Glutamatergic neuron (in vitro differentiated cells): Measurements from ENCODE around the gene FBXO31. TPM values are rescaled to one million over a fixed set of nuclear protein-coding genes. Genes with fewer than 3 reads are reported as not detected.

ENCODE experiments used
- DNase-seq: peaks from one replicate; pipeline ENCODE4 v3.0.0; 2022
- H3K27ac Mint-ChIP-seq: one replicate; pipeline ENCODE4 v1.8.0; 2020; ENCODE audit warnings: mild to moderate bottlenecking, mixed read lengths, inconsistent platforms; ENCODE audit not compliant: unreplicated experiment
- H3K27me3 Mint-ChIP-seq: one replicate; pipeline ENCODE4 v1.8.0; 2020; ENCODE audit warnings: mild to moderate bottlenecking, moderate library complexity, mixed read lengths, inconsistent platforms; ENCODE audit not compliant: unreplicated experiment
- H3K36me3 Mint-ChIP-seq: one replicate; pipeline ENCODE4 v1.8.0; 2020; ENCODE audit warnings: mild to moderate bottlenecking, mixed read lengths, inconsistent platforms; ENCODE audit not compliant: unreplicated experiment
- H3K4me1 Mint-ChIP-seq: one replicate; pipeline ENCODE4 v1.8.0; 2020; ENCODE audit warnings: mild to moderate bottlenecking, low read depth, mixed read lengths, inconsistent platforms; ENCODE audit not compliant: unreplicated experiment
- H3K4me3 Mint-ChIP-seq: one replicate; pipeline ENCODE4 v1.8.0; 2020; ENCODE audit warnings: mild to moderate bottlenecking, mixed read lengths, inconsistent platforms; ENCODE audit not compliant: unreplicated experiment
- H3K9me3 Mint-ChIP-seq: one replicate; pipeline ENCODE4 v1.8.0; 2020; ENCODE audit warnings: mild to moderate bottlenecking, moderate library complexity, mixed read lengths, inconsistent platforms; ENCODE audit not compliant: unreplicated experiment
- CTCF ChIP-seq: fragments of 200-600 bp; sonication (generic); IDR thresholded peaks from one replicate; pipeline ENCODE4 v1.5.0; 2021; ENCODE audit not compliant: partially characterized antibody, unreplicated experiment
- total RNA-seq: library from RNA; stranded (reverse); fragmentation: NEBNext Ultra II Directional; extraction: Animal tissue kit (Norgen Biotek cat#: 25700); gene quantifications from one replicate; pipeline ENCODE4 v1.2.1, GENCODE V29; 2021; ENCODE audit not compliant: unreplicated experiment

The FBXO31 gene
- total RNA-seq, 1 donor from 2014 or later = 66.7 TPM

DNA sequence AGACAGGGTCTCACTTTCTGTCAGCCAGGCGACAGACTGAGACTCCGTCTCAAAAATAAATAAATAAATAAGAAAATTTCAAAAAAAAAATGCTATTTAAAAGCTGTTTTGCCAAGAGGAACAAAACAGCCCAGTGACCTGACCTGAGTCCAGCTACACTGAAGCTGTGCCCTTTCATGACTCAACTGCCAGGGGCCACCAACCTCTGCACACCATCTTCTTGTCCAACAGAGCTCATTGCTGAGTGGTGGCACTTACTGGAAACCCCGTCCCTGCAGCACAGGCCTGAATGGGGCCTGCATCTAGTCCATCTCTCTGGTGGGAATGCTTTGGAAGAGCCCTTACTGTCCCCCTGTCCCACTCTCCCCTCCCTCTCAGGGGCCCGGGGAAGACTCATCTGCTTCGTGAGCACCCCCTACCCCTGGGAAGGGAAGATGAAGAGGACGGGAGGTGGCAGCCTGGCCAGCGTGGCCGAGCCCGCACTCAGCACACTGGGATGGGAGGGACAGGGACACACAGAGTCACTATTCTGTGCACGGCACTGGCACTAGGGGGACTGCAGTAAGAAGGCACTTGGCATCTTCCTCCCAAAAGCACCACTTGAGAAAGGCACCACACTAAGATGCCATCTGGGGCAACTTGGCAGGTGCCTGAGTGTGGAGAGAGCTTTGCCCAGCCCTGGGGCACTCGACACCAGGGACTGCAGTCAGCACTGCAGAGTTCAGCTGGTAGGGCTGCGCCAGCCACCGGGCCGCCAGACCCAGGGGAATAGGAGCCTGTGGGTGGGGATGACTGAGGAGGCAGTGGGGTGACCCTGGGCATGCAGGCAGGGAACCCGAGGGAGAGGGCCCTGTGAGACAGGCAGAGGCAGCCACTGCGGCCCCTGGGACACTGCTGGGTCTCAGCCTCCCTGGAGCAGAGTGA lies 13.5 kb downstream of the FBXO31 start:
- no peak for DNase-seq
- no peak for TF ChIP-seq CTCF
- no peaks in the 10 kb centered on the region for H3K36me3 Mint-ChIP-seq
- H3K27ac Mint-ChIP-seq = no peak overlapping the region
- peaks cover 1% of the 10 kb centered on the region for H3K9me3 Mint-ChIP-seq
- H3K4me3 Mint-ChIP-seq = no peak overlapping the region
- peaks cover 37% of the 10 kb centered on the region for H3K4me1 Mint-ChIP-seq
- H3K27me3 Mint-ChIP-seq = no peaks in the 10 kb centered on the region

- TF ChIP-seq CTCF = no peak
- H3K4me3 Mint-ChIP-seq = peak overlapping the region; percentile 72
- peaks cover 42% of the 10 kb centered on the region for H3K4me1 Mint-ChIP-seq
- H3K9me3 Mint-ChIP-seq = peaks cover 1% of the 10 kb centered on the region
- DNase-seq = no peak
- no peaks in the 10 kb centered on the region for H3K36me3 Mint-ChIP-seq
- no peaks in the 10 kb centered on the region for H3K27me3 Mint-ChIP-seq
- H3K27ac Mint-ChIP-seq = peak overlapping the region; percentile 49
Measured at GRCh38 chr16:87369117-87369765, 14.3 kb downstream of the FBXO31 start.

- H3K9me3 Mint-ChIP-seq = no peaks in the 10 kb centered on the region
- peaks cover 4% of the 10 kb centered on the region for H3K36me3 Mint-ChIP-seq
- TF ChIP-seq CTCF = no peak
- DNase-seq = no peak
- H3K4me1 Mint-ChIP-seq = peaks cover 52% of the 10 kb centered on the region
- no peaks in the 10 kb centered on the region for H3K27me3 Mint-ChIP-seq
- H3K4me3 Mint-ChIP-seq = peak overlapping the region; percentile 31
- peak overlapping the region; percentile 89 for H3K27ac Mint-ChIP-seq
Measured at GRCh38 chr16:87368029-87368770, 15.4 kb downstream of the FBXO31 start.

GRCh38 chr16:87367529-87367928 lies 16.0 kb downstream of the FBXO31 start:
- no peaks in the 10 kb centered on the region for H3K9me3 Mint-ChIP-seq
- peaks cover 52% of the 10 kb centered on the region for H3K4me1 Mint-ChIP-seq
- H3K27me3 Mint-ChIP-seq = no peaks in the 10 kb centered on the region
- H3K27ac Mint-ChIP-seq = peak overlapping the region; percentile 89
- peak overlapping the region; percentile 18 for H3K4me3 Mint-ChIP-seq
- DNase-seq = no peak
- H3K36me3 Mint-ChIP-seq = peaks cover 4% of the 10 kb centered on the region
- no peak for TF ChIP-seq CTCF
